Activated naive CD8-positive, alpha-beta T cell treated with anti-CD3 and anti-CD28 coated beads, Interleukin-2, amount 50 U/mL, for 24 hours (primary cell): ENCODE data around the gene BNC1.
"Not testable (repeated sequence)": the region's sequence is repeated elsewhere in the genome, so short reads cannot be mapped to it uniquely, and the experiment has no call there.

ENCODE experiments used
- ATAC-seq: fragments of 150-1000 bp; cut with Tn5 transposase; one replicate; pipeline ENCODE4 v1.10.0; 2021
- DNase-seq: peaks from one replicate; pipeline ENCODE4 v3.0.0; 2021
- H3K27ac Mint-ChIP-seq: one replicate; pipeline ENCODE4 v1.8.0; 2021; ENCODE audit warnings: mild to moderate bottlenecking, mixed read lengths
- H3K27me3 Mint-ChIP-seq: one replicate; pipeline ENCODE4 v1.8.0; 2021; ENCODE audit warnings: mixed read lengths
- H3K36me3 Mint-ChIP-seq: one replicate; pipeline ENCODE4 v1.8.0; 2021; ENCODE audit warnings: low read depth, mixed read lengths
- H3K4me1 Mint-ChIP-seq: one replicate; pipeline ENCODE4 v1.8.0; 2021; ENCODE audit warnings: mixed read lengths
- H3K4me3 Mint-ChIP-seq: one replicate; pipeline ENCODE4 v1.8.0; 2021; ENCODE audit warnings: mild to moderate bottlenecking, moderate library complexity, mixed read lengths
- H3K9me3 Mint-ChIP-seq: one replicate; pipeline ENCODE4 v1.8.0; 2021; ENCODE audit warnings: mixed read lengths

The BNC1 gene

GRCh38 chr15:83285284-83285978 is 967 bp upstream of the BNC1 start:
- ATAC-seq, result no peak
- H3K4me1 Mint-ChIP-seq, result peaks cover 9% of the 10 kb centered on the region
- H3K4me3 Mint-ChIP-seq, result no peak overlapping the region

GRCh38 chr15:83283813-83284558 is 478 bp downstream of the BNC1 start:
- H3K36me3 Mint-ChIP-seq, result no peaks in the 10 kb centered on the region

More at GRCh38 chr15:83285284-83285978, 967 bp upstream of the BNC1 start:
- Mint-ChIP-seq H3K9me3 (no peaks in the 10 kb centered on the region), H3K27ac (no peak overlapping the region), H3K36me3 (no peaks in the 10 kb centered on the region), H3K27me3 (peaks cover 73% of the 10 kb centered on the region)
- no peak for DNase-seq

GRCh38 chr15:83283138-83283812 is 1.2 kb downstream of the BNC1 start:
- peaks cover 9% of the 10 kb centered on the region for H3K4me1 Mint-ChIP-seq
- no peaks in the 10 kb centered on the region for H3K9me3 Mint-ChIP-seq
- H3K36me3 Mint-ChIP-seq, result no peaks in the 10 kb centered on the region
- H3K27ac Mint-ChIP-seq, result no peak overlapping the region
- DNase-seq (peak; percentile 3), ATAC-seq (no peak)
- H3K4me3 Mint-ChIP-seq, result peak overlapping the region; percentile 46
- peaks cover 71% of the 10 kb centered on the region for H3K27me3 Mint-ChIP-seq

More at GRCh38 chr15:83283813-83284558, 478 bp downstream of the BNC1 start:
- peak overlapping the region; percentile 46 for H3K4me3 Mint-ChIP-seq
- ATAC-seq, result no peak
- DNase-seq, result no peak
- H3K9me3 Mint-ChIP-seq, result no peaks in the 10 kb centered on the region
- no peak overlapping the region for H3K27ac Mint-ChIP-seq
- H3K4me1 Mint-ChIP-seq, result peaks cover 9% of the 10 kb centered on the region
- H3K27me3 Mint-ChIP-seq, result peaks cover 72% of the 10 kb centered on the region

- ATAC-seq (no peak), DNase-seq (no peak)
- no peak overlapping the region for H3K4me3 Mint-ChIP-seq
- peaks cover 9% of the 10 kb centered on the region for H3K4me1 Mint-ChIP-seq
- H3K27ac Mint-ChIP-seq, result no peak overlapping the region
- H3K9me3 Mint-ChIP-seq, result no peaks in the 10 kb centered on the region
- no peaks in the 10 kb centered on the region for H3K36me3 Mint-ChIP-seq
- peaks cover 73% of the 10 kb centered on the region for H3K27me3 Mint-ChIP-seq
Measured at GRCh38 chr15:83282776-83283137, 1.7 kb downstream of the BNC1 start.

GRCh38 chr15:83282141-83282540 is 2.3 kb downstream of the BNC1 start:
- ATAC-seq (no peak), DNase-seq (no peak)
- H3K36me3 Mint-ChIP-seq, result no peaks in the 10 kb centered on the region
- H3K27me3 Mint-ChIP-seq, result peaks cover 69% of the 10 kb centered on the region
- no peak overlapping the region for H3K4me3 Mint-ChIP-seq
- H3K4me1 Mint-ChIP-seq, result peaks cover 11% of the 10 kb centered on the region
- H3K9me3 Mint-ChIP-seq, result no peaks in the 10 kb centered on the region
- H3K27ac Mint-ChIP-seq, result no peak overlapping the region

DNA sequence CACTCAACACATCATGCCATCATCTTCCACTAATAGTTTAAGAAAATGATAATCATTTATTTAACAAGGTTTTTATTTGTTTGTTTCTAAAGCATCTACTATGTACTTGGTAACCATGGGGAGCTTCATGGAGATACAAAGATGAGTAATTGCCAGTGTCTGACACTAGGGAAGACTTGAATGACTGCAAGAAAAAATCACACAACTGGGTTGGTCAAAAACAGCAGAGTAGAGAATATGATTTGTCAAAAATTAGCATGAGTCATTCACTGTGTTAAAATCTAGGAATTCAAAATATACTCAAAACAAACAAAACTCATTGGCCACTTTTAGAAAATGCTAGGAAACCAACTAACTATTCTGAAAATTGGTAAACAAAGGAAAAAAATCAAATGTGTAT is 6.3 kb downstream of the BNC1 start:
- Mint-ChIP-seq H3K4me1 (peaks cover 15% of the 10 kb centered on the region), H3K36me3 (no peaks in the 10 kb centered on the region), H3K9me3 (peaks cover 11% of the 10 kb centered on the region), H3K27me3 (peaks cover 64% of the 10 kb centered on the region), H3K4me3 (no peak overlapping the region), H3K27ac (no peak overlapping the region)
- ATAC-seq (peak; percentile 45), DNase-seq (no peak)

DNA sequence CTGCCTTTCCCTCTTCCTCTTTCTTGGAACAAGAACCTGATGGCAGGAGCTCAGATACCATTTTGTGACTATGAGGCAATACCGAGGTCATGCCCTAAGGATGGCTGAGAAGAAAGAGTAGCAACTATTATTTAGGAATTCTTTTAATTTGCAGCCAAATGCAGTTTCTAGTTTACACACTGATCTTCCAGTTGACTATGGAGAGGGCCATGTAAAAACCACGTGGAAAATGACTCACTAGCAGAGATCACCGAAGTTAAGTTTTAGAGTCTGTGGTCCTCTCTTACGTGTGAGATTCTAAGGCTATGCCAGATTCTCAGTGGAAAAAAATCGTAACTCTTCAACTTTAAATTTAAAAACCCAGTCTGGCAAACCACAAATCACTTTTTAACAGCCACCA is 7.8 kb downstream of the BNC1 start:
- Mint-ChIP-seq H3K4me1 (peaks cover 11% of the 10 kb centered on the region), H3K9me3 (peaks cover 11% of the 10 kb centered on the region), H3K27ac (no peak overlapping the region), H3K36me3 (no peaks in the 10 kb centered on the region), H3K27me3 (peaks cover 49% of the 10 kb centered on the region), H3K4me3 (no peak overlapping the region)
- ATAC-seq (peak; percentile 88), DNase-seq (no peak)

DNA sequence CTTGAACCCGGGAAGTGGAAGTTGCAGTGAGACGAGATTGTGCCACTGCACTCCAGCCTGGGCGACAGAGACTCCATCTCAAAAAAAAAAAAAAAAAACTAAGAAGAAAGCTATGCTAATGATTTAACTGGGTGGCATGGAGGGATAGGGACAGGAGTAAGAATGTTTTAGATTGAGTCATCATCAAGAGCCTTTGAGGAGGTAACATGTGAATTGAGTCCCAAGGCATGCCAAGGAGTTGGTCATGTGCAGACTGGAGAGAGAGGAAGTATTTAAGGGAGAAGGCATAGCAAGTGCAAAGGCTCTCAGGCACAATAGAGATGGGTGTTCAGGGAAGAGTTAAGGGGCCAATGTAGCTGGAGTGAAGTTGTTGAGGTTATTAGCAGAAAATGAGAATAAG is 9.1 kb downstream of the BNC1 start:
- H3K4me3 Mint-ChIP-seq, result no peak overlapping the region
- peaks cover 44% of the 10 kb centered on the region for H3K27me3 Mint-ChIP-seq
- ATAC-seq, result no peak
- no peak overlapping the region for H3K27ac Mint-ChIP-seq
- peaks cover 11% of the 10 kb centered on the region for H3K4me1 Mint-ChIP-seq
- DNase-seq, result no peak
- no peaks in the 10 kb centered on the region for H3K36me3 Mint-ChIP-seq
- H3K9me3 Mint-ChIP-seq, result peaks cover 11% of the 10 kb centered on the region

- H3K9me3 Mint-ChIP-seq, result peaks cover 11% of the 10 kb centered on the region
- H3K27me3 Mint-ChIP-seq, result peaks cover 19% of the 10 kb centered on the region
- ATAC-seq (no peak), DNase-seq (no peak)
- H3K36me3 Mint-ChIP-seq, result no peaks in the 10 kb centered on the region
- H3K27ac Mint-ChIP-seq, result no peak overlapping the region
- no peaks in the 10 kb centered on the region for H3K4me1 Mint-ChIP-seq
- H3K4me3 Mint-ChIP-seq, result no peak overlapping the region
Measured at GRCh38 chr15:83270176-83270575, 14.3 kb downstream of the BNC1 start.

DNA sequence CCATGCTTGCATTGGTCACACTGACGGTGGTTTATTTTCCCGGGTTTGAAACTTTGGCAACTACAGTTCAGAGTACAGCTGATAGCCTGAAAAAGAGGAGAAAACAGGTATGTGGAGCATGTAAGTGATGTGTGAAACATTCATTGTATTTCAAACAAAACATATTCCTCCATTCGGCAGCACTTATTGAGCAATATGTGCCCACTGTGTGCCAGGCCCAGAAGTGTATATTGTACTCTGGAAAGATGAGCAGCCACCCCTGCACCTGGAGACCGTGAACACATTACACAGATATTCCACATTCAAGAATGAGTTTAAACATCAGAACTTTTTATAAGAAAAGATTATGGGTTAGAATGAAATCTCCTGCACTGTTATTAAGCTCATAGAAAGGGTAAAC is 16.3 kb downstream of the BNC1 start:
- DNase-seq (no peak), ATAC-seq (no peak)
- no peak overlapping the region for H3K4me3 Mint-ChIP-seq
- no peaks in the 10 kb centered on the region for H3K9me3 Mint-ChIP-seq
- H3K36me3 Mint-ChIP-seq, result no peaks in the 10 kb centered on the region
- no peaks in the 10 kb centered on the region for H3K4me1 Mint-ChIP-seq
- H3K27me3 Mint-ChIP-seq, result peaks cover 14% of the 10 kb centered on the region
- no peak overlapping the region for H3K27ac Mint-ChIP-seq

DNA sequence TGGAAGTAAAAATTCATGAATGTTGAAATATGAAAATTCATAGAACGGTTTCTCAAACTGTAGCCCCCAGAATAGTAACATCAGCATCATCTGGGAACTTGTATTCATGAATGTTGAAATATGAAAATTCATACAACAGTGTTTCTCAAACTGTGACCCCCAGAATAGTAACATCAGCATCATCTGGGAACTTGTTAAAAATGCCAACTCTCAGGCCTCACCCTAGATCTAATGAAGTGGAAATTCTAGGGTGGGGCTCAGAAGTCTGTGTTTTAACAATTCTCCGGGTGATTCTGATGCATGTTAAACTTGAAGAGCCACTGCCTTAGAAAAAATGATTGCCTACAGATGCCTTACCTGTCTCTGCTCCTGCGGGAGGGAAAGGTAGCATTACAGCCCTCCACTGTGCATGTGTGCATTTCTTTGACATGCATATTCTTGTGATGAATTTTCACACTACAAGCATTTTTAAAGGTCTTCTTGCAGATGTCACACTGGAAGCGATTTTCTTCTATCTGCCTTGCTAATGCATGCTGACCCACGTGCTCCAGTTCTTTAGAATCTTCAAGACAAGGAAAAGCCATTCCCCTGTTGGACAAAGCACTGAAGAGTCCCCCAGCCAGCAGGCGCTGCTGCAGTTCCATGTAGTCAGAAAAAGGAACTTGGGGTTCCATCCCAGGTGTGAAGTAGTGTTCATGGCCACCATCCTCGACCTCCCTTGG is 21.7 kb downstream of the BNC1 start:
- Mint-ChIP-seq H3K4me1 (no peaks in the 10 kb centered on the region), H3K9me3 (no peaks in the 10 kb centered on the region), H3K27ac (no peak overlapping the region), H3K36me3 (no peaks in the 10 kb centered on the region), H3K4me3 (no peak overlapping the region), H3K27me3 (peaks cover 10% of the 10 kb centered on the region)
- no peak for DNase-seq
- ATAC-seq, result no peak

- ATAC-seq, H3K4me3 Mint-ChIP-seq, H3K36me3 Mint-ChIP-seq, H3K4me1 Mint-ChIP-seq, H3K9me3 Mint-ChIP-seq, H3K27me3 Mint-ChIP-seq, DNase-seq, H3K27ac Mint-ChIP-seq: not testable (repeated sequence)
Measured at GRCh38 chr15:83262181-83262580, 22.3 kb downstream of the BNC1 start.

DNA sequence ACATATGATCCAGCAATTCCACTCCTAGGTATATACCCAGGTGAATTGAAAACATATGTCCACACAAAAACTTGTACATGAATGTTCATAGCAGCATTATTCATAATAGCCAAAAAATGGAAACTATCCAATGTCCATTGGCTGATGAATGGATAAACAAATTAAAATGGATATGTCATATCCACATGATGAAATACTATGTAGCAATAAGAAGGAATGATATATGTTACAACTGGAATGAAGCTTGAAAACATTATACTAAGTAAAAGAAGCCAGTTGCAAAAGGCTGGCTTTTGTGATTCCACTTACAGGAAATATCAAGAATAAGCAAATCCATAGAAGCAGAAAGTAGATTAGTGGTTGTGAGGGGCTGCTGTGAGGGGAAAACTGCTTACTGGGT is 33.7 kb downstream of the BNC1 start:
- Mint-ChIP-seq H3K4me1 (no peaks in the 10 kb centered on the region), H3K27me3 (peaks cover 31% of the 10 kb centered on the region), H3K36me3 (no peaks in the 10 kb centered on the region), H3K27ac (no peak overlapping the region), H3K9me3 (no peaks in the 10 kb centered on the region), H3K4me3 (no peak overlapping the region)
- ATAC-seq (no peak), DNase-seq (no peak)

DNA sequence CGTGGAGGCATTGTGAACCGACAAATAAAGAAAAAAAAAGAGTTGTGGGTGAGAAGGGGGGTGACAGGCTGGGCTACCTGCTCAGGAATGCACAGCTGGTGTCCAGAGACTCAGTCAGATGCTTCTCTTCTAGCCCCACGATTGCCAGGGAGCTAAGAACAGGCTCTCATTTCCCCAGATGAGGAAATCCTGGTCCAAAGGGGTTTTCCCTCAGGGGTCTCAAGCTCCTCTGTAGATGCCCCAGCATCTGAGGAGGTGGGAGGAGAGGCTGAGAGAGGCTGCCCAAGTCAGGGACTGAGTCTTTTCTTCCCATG is 35.5 kb downstream of the BNC1 start:
- Mint-ChIP-seq H3K9me3 (peaks cover 5% of the 10 kb centered on the region), H3K4me1 (no peaks in the 10 kb centered on the region), H3K4me3 (no peak overlapping the region), H3K36me3 (no peaks in the 10 kb centered on the region), H3K27ac (no peak overlapping the region), H3K27me3 (peaks cover 35% of the 10 kb centered on the region)
- ATAC-seq (no peak), DNase-seq (no peak)
